Caki2 (cell line): ENCODE results near the gene MARCHF3. TPM values are rescaled to one million over a fixed set of nuclear protein-coding genes. Genes with fewer than 3 reads are reported as not detected.
"Not testable (repeated sequence)": the region's sequence is repeated elsewhere in the genome, so short reads cannot be mapped to it uniquely, and the experiment has no call there.

Experiments used
- DNase-seq: peaks from one replicate; pipeline ENCODE4 v3.0.0-alpha.2; 2015; ENCODE audit warnings: low read depth
- in situ Hi-C: cut with HindIII; loops from 2 replicates; pipeline ENCODE4 v1.10.0; 2016; ENCODE audit warnings: low sequenced_read_pairs, low pct_unique_long_range_greater_than_20kb, mixed read lengths
- total RNA-seq: library from RNA; depleted of rRNA; stranded (reverse); fragments of >200 nt; shearing (Covaris generic); gene quantifications from 2 replicates; pipeline ENCODE4 v1.2.3, GENCODE V29; 2014; ENCODE audit warnings: low replicate concordance

MARCHF3 gene
- total RNA-seq, 1 experiment from 2014 or later = 2.0 TPM

- in situ Hi-C loops = no loop called here
- no peak for DNase-seq
Observed at GRCh38 chr5:126851501-126852011, 178.8 kb downstream of the MARCHF3 start.

GRCh38 chr5:126849101-126849678 lies 181.2 kb downstream of the MARCHF3 start:
- in situ Hi-C loops = no loop called here
- no peak for DNase-seq

GRCh38 chr5:126848253-126848652 lies 182.1 kb downstream of the MARCHF3 start:
- no peak for DNase-seq
- in situ Hi-C loops = no loop called here

GRCh38 chr5:126847826-126848251 lies 182.5 kb downstream of the MARCHF3 start:
- no peak for DNase-seq
- in situ Hi-C loops = no loop called here

- in situ Hi-C loops = no loop called here
- no peak for DNase-seq
Observed at GRCh38 chr5:126847456-126847820, 182.9 kb downstream of the MARCHF3 start.

GRCh38 chr5:126846744-126847455 lies 183.5 kb downstream of the MARCHF3 start:
- DNase-seq = no peak
- in situ Hi-C loops = no loop called here

GRCh38 chr5:126846344-126846743 lies 184.0 kb downstream of the MARCHF3 start:
- no peak for DNase-seq
- in situ Hi-C loops = no loop called here

- in situ Hi-C loops = not testable (repeated sequence)
- DNase-seq = peak; percentile 62
Observed at GRCh38 chr5:126845470-126846070, 184.8 kb downstream of the MARCHF3 start.

GRCh38 chr5:126843375-126843774 lies 187.0 kb downstream of the MARCHF3 start:
- DNase-seq, in situ Hi-C loops: not testable (repeated sequence)

GRCh38 chr5:126839407-126839806 lies 191.0 kb downstream of the MARCHF3 start:
- in situ Hi-C loops, DNase-seq: not testable (repeated sequence)

GRCh38 chr5:126837906-126838539 lies 192.3 kb downstream of the MARCHF3 start:
- no peak for DNase-seq
- in situ Hi-C loops = no loop called here

GRCh38 chr5:126837242-126837641 lies 193.1 kb downstream of the MARCHF3 start:
- in situ Hi-C loops = no loop called here
- DNase-seq = no peak

GRCh38 chr5:126836778-126837177 lies 193.6 kb downstream of the MARCHF3 start:
- in situ Hi-C loops = no loop called here
- no peak for DNase-seq

- DNase-seq = no peak
- in situ Hi-C loops = no loop called here
Observed at GRCh38 chr5:126831156-126831555, 199.2 kb downstream of the MARCHF3 start.

GRCh38 chr5:126830061-126830460 lies 200.3 kb downstream of the MARCHF3 start:
- in situ Hi-C loops = no loop called here

GRCh38 chr5:126829098-126829497 lies 201.3 kb downstream of the MARCHF3 start:
- DNase-seq = no peak
- in situ Hi-C loops = no loop called here

More at GRCh38 chr5:126830061-126830460, 200.3 kb downstream of the MARCHF3 start:
- DNase-seq = no peak

GRCh38 chr5:126826619-126827215 lies 203.6 kb downstream of the MARCHF3 start:
- in situ Hi-C loops = no loop called here
- DNase-seq = no peak

- no peak for DNase-seq
Observed at GRCh38 chr5:126819253-126819652, 211.1 kb downstream of the MARCHF3 start.

GRCh38 chr5:126818736-126819135 lies 211.6 kb downstream of the MARCHF3 start:
- in situ Hi-C loops = no loop called here
- no peak for DNase-seq

More at GRCh38 chr5:126819253-126819652, 211.1 kb downstream of the MARCHF3 start:
- in situ Hi-C loops = no loop called here
